Panc1 (cell line): Measurements from ENCODE around the gene ROBO2. TPM values are rescaled to one million over a fixed set of nuclear protein-coding genes. Genes with fewer than 3 reads are reported as not detected.

Experiments
- ATAC-seq: fragments of 200-7000 bp; cut with Tn5 transposase; 2 replicates; pipeline ENCODE4 v1.9.1; 2020; ENCODE audit warnings: mild to moderate bottlenecking, moderate library complexity
- BruUV-seq: library from RNA; stranded (reverse); fragments of 400-500 nt; replicated peaks from 2 replicates; lab custom pipeline; 2021; lab: Mats Ljungman, UMichigan
- CTCF ChIA-PET: fragments of 300-600 bp; sonication (Branson Sonifier 250); formaldehyde crosslinking; loops from one replicate; lab custom pipeline; 2022; ENCODE audit warnings: antibody characterized with exemption; lab: Charles Lee
- POLR2A ChIA-PET: fragments of 300-600 bp; sonication (Branson Sonifier 250); formaldehyde crosslinking; loops from one replicate; lab custom pipeline; 2022; ENCODE audit warnings: antibody characterized with exemption; lab: Charles Lee
- DNase-seq: peaks from one replicate; pipeline ENCODE4 v3.0.0-alpha.2; 2010; ENCODE audit warnings: low read depth, low spot score
- H3K27ac ChIP-seq: 2 replicates; pipeline ENCODE4 v1.5.1; 2011; ENCODE audit warnings: mild to moderate bottlenecking, low read length, inconsistent platforms
- H3K27me3 ChIP-seq: fragments of 200-500 bp; sonication (Bioruptor generic); 2 replicates; pipeline ENCODE4 v1.6.0; 2014; ENCODE audit warnings: low read length, inconsistent platforms; ENCODE audit not compliant: control insufficient read depth, insufficient read depth
- H3K36me3 ChIP-seq: fragments of 200-500 bp; sonication (Bioruptor generic); 2 replicates; pipeline ENCODE4 v1.5.1; 2014; ENCODE audit warnings: inconsistent platforms, mild to moderate bottlenecking, low read length, moderate library complexity; ENCODE audit not compliant: control insufficient read depth, insufficient read depth
- H3K4me1 ChIP-seq: 2 replicates; pipeline ENCODE4 v1.5.1; 2011; ENCODE audit warnings: inconsistent platforms, mild to moderate bottlenecking, low read length, moderate library complexity; ENCODE audit not compliant: control insufficient read depth, insufficient read depth
- H3K4me3 ChIP-seq, 2 experiments: 2 replicates each; pipeline ENCODE4 v1.5.1; 2011 to 2012; ENCODE audit warnings: low read depth in 2 of 2, low read length in 2 of 2, mild to moderate bottlenecking in 2 of 2, inconsistent platforms in 1 of 2, moderate library complexity in 1 of 2
- H3K9me3 ChIP-seq: fragments of 200-500 bp; sonication (Bioruptor generic); 2 replicates; pipeline ENCODE4 v1.5.1; 2014; ENCODE audit warnings: low read depth, mild to moderate bottlenecking, inconsistent platforms, low read length, moderate library complexity; ENCODE audit not compliant: control insufficient read depth, insufficient read depth
- CTCF ChIP-seq: fragments of 450-650 bp; IDR thresholded peaks from 2 replicates; pipeline ENCODE4 v1.5.1; 2017; ENCODE audit warnings: mild to moderate bottlenecking
- POLR2AphosphoS5 ChIP-seq: IDR thresholded peaks from 2 replicates; pipeline ENCODE4 v1.6.1; 2012; ENCODE audit warnings: mild to moderate bottlenecking, low read depth, low read length, moderate library complexity
- REST ChIP-seq, 2 experiments: IDR thresholded peaks; 2 replicates each; pipeline ENCODE4 v1.6.1; 2011 to 2012; ENCODE audit warnings: low read depth in 2 of 2, control low read depth in 1 of 2, low read length in 1 of 2, mild to moderate bottlenecking in 1 of 2, moderate library complexity in 1 of 2; ENCODE audit not compliant: insufficient read depth in 1 of 2
- SIN3A ChIP-seq: IDR thresholded peaks from 2 replicates; pipeline ENCODE4 v1.6.1; 2012; ENCODE audit warnings: low read depth, mild to moderate bottlenecking, low read length, moderate library complexity, borderline replicate concordance; ENCODE audit not compliant: insufficient read depth
- TCF7L2 ChIP-seq: IDR thresholded peaks from 2 replicates; pipeline ENCODE4 v1.6.1; 2011; ENCODE audit warnings: mild to moderate bottlenecking, low read depth, low read length, inconsistent platforms
- in situ Hi-C: cut with HindIII; loops from 2 replicates; pipeline ENCODE4 v1.10.0; 2016; ENCODE audit warnings: low sequenced_read_pairs, low pct_unique_long_range_greater_than_20kb
- intact Hi-C: fragments of 100-400 bp; cut with micrococcal nuclease; formaldehyde crosslinking; loops from one replicate; pipeline ENCODE4 v1.10.0; 2022; ENCODE audit not compliant: unreplicated experiment
- total RNA-seq: library from RNA; stranded (reverse); gene quantifications from one replicate; pipeline ENCODE4 v1.2.1, GENCODE V29; 2021; ENCODE audit not compliant: unreplicated experiment

Gene ROBO2
- total RNA-seq, 1 experiment from 2014 or later: 1.3 TPM

DNA sequence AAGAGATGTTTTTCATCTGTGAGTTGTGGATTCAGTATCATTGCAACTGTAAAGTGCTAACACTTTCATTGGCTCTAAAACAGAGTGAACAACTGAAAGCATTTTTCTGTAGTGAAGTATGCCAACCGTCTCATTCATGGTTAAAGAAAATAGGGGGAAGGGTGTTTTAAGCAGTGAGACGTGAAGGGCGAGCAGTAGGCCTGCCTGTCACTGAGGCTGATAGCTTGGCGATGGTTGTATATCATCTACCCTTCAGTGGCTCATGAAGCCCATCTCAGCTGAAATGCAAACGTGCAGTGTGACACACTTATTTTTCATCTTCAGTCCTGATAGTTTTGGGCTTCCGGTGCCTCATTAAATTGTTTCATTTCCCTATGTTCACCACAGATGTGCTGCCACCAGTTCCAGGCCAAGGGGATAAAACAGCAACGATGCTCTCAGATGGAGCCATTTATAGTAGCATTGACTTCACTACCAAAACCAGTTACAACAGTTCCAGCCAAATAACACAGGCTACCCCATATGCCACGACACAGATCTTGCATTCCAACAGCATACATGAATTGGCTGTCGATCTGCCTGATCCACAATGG, 562.0 kb downstream of the ROBO2 start:
- Histone ChIP-seq H3K27ac (no peak overlapping the region), H3K4me3 (no peak overlapping the region), H3K27me3 (no peaks in the 10 kb centered on the region), H3K36me3 (no peaks in the 10 kb centered on the region), H3K4me1 (no peaks in the 10 kb centered on the region), H3K9me3 (no peaks in the 10 kb centered on the region)
- TF ChIP-seq TCF7L2 (no peak), CTCF (no peak), SIN3A (no peak), REST (IDR thresholded peaks at IDR 0.05; ENCODE audit: insufficient read depth in 1 of 2, low read depth in 2 of 2, low read length in 1 of 2) (no peak), POLR2AphosphoS5 (no peak)
- BruUV-seq: no TSS peak
- no peak for DNase-seq
- in situ Hi-C loops (no loop called here), intact Hi-C loops (no loop called here)
- no peak for ATAC-seq
- POLR2A ChIA-PET: no interaction called here
- CTCF ChIA-PET: no interaction called here

DNA sequence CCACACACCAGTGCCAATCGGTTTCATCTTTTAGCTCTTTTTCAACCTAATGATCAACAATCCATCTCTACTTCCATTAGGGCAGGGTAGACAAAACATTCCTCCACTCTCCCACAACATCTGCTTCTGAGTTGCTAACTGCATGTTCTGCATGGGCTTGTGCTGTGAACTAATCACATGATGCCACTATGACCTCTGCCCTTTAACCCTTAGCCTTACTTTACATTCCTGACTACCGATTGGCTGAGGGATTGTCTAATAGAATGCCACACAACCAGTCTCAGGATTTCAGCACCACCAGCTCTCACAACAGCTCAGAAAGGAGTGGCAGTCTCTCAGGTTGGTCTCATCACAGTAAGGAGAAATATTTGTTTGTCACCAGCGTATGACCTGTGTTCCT, 562.8 kb downstream of the ROBO2 start:
- Histone ChIP-seq H3K4me1 (no peaks in the 10 kb centered on the region), H3K36me3 (no peaks in the 10 kb centered on the region), H3K27me3 (no peaks in the 10 kb centered on the region), H3K4me3 (no peak overlapping the region), H3K27ac (no peak overlapping the region), H3K9me3 (no peaks in the 10 kb centered on the region)
- ATAC-seq (no peak), DNase-seq (no peak)
- TF ChIP-seq CTCF (no peak), TCF7L2 (no peak), SIN3A (no peak), REST (IDR thresholded peaks at IDR 0.05; ENCODE audit: insufficient read depth in 1 of 2, low read depth in 2 of 2, low read length in 1 of 2) (no peak), POLR2AphosphoS5 (no peak)
- CTCF ChIA-PET: no interaction called here
- POLR2A ChIA-PET: no interaction called here
- in situ Hi-C loops: no loop called here
- BruUV-seq: no TSS peak
- intact Hi-C loops: no loop called here
